AML-193 (cell line): ENCODE data around the gene PM20D2.

Source experiments
- DNase-seq, 2 experiments: peaks; one replicate each; lab custom pipeline; 2025; lab: John Stamatoyannopoulos, UW

PM20D2 gene

GRCh38 chr6:89204096-89204495 lies 58.2 kb downstream of the PM20D2 start:
- DNase-seq = no peak

GRCh38 chr6:89205819-89206218 lies 60.0 kb downstream of the PM20D2 start:
- no peak for DNase-seq

GRCh38 chr6:89208551-89208950 lies 62.7 kb downstream of the PM20D2 start:
- no peak for DNase-seq

GRCh38 chr6:89209457-89209856 lies 63.6 kb downstream of the PM20D2 start:
- DNase-seq = no peak

GRCh38 chr6:89212472-89212871 lies 66.6 kb downstream of the PM20D2 start:
- no peak for DNase-seq

- no peak for DNase-seq
Observed at GRCh38 chr6:89214197-89214596, 68.3 kb downstream of the PM20D2 start.
